Ovary (tissue), 9 donors: ENCODE results near the gene ATN1. TPM values are rescaled to one million over a fixed set of nuclear protein-coding genes. Genes with fewer than 3 reads are reported as not detected.
"Not testable (repeated sequence)": the region's sequence is repeated elsewhere in the genome, so short reads cannot be mapped to it uniquely, and the experiment has no call there.

Experiments
- DNase-seq, 5 donors: peaks; one replicate each; pipeline ENCODE4 v3.0.0-alpha.2; 2019 to 2020
- H3K27ac ChIP-seq, 2 donors: fragments of 200-600 bp; one replicate each; pipeline versions ENCODE4 v1.5.1 to v1.8.0; 2019 to 2022
- H3K27me3 ChIP-seq: fragments of 200-600 bp; one replicate; pipeline ENCODE4 v1.8.0; 2022
- H3K36me3 ChIP-seq: fragments of 200-600 bp; sonication (generic); one replicate; pipeline ENCODE4 v1.5.1; 2019
- H3K4me1 ChIP-seq: one replicate; pipeline ENCODE4 v1.8.1; 2013; ENCODE audit warnings: mild to moderate bottlenecking, moderate library complexity; ENCODE audit not compliant: insufficient read depth
- H3K4me3 ChIP-seq: fragments of 200-600 bp; sonication (generic); one replicate; pipeline ENCODE4 v1.5.1; 2017
- H3K9me3 ChIP-seq, 2 donors: fragments of 200-600 bp in 1 of 2; sonication (generic) in 1 of 2; one replicate each; pipeline versions ENCODE4 v1.5.1 to v1.8.1; 2013 to 2019; ENCODE audit warnings: mild to moderate bottlenecking in 1 of 2, moderate library complexity in 1 of 2
- CTCF ChIP-seq, 3 donors: fragments of 450-650 bp in 2 of 3; fragments of 200-600 bp in 1 of 3; IDR thresholded peaks; one replicate each; pipeline versions ENCODE4 v1.5.1 to v1.8.0; 2016 to 2022; ENCODE audit warnings: antibody characterized with exemption in 3 of 3, mild to moderate bottlenecking in 1 of 3
- EP300 ChIP-seq: sonication (generic); formaldehyde crosslinking; IDR thresholded peaks from one replicate; pipeline ENCODE4 v1.6.1; 2017; ENCODE audit warnings: antibody characterized with exemption
- POLR2A ChIP-seq: fragments of 450-650 bp; IDR thresholded peaks from one replicate; pipeline ENCODE4 v1.6.1; 2017; ENCODE audit warnings: antibody characterized with exemption, mild to moderate bottlenecking, moderate library complexity
- WGBS, 3 donors: extraction: QIAGEN DNeasy Blood & Tissue Kit in 1 of 3; methylation state at CpG; one replicate each; pipeline versions ENCODE4 v1.1.5 to v1.1.7; 2013 to 2017; 5-methylcytosine and 5-hydroxymethylcytosine counted together
- intact Hi-C, 4 donors: fragments of 100-400 bp; cut with DNase I; formaldehyde crosslinking; loops; one replicate each; pipeline versions ENCODE4 v1.11.0 to v1.15.1; 2022 to 2023
- polyA plus RNA-seq, 2 donors: library from polyadenylated mRNA; stranded (reverse); fragments of 200-250 nt in 1 of 2; fragments of 350-450 nt in 1 of 2; fragmentation: Illumina TruSeq in 1 of 2; extraction: RNeasy Lipid Tissue Mini Kit (QIAGEN cat#74804) in 1 of 2; gene quantifications; one replicate each; pipeline ENCODE4 v1.2.3, GENCODE V29; 2013 to 2014
- total RNA-seq, 7 donors: library from RNA; depleted of rRNA in 2 of 7; stranded (reverse); fragments of >200 nt in 2 of 7; fragmentation: NEBNext Ultra II Directional in 3 of 7; extraction: Animal tissue kit (Norgen Biotek cat#: 25700) in 3 of 7; gene quantifications; one replicate each; pipeline versions ENCODE4 v1.1.0 to v1.2.4, GENCODE V29; 2016 to 2023
- donor health status: DM: no; HTN: no; CAD: no; lungs with moderate emphysema.
- donor health status: DM: no; HTN: no; CAD: no.
- donor health status: Bipolar disorder and iron deficiency.
- donor health status: DM: yes; HTN: yes; CAD: no.
- donor health status: DM: no; HTN: no; CAD: no.
- donor health status: DM: yes; HTN: yes; CAD: no.

ATN1 gene
- total and polyA plus RNA-seq, 9 donors, result 41.6 to 324 (median 197) TPM

GRCh38 chr12:6884539-6884938 is 43.2 kb upstream of the ATN1 start:
- Histone ChIP-seq H3K36me3 (no peaks in the 10 kb centered on the region), H3K4me1 (no peaks in the 10 kb centered on the region), H3K4me3 (no peak overlapping the region), H3K9me3 (no peaks in the 10 kb centered on the region), H3K27ac (no peak overlapping the region), H3K27me3 (no peaks in the 10 kb centered on the region)
- DNase-seq, result no peak
- TF ChIP-seq EP300 (no peak), POLR2A (no peak), CTCF (IDR thresholded peaks at IDR 0.05) (no peak)
- 62 to 68% (median 65%) methylated on average over 22 of the region's 22 CpGs for WGBS, 3 donors
- intact Hi-C loops, result no loop called here

- H3K27ac ChIP-seq, H3K9me3 ChIP-seq, H3K27me3 ChIP-seq, H3K36me3 ChIP-seq, DNase-seq, H3K4me1 ChIP-seq, H3K4me3 ChIP-seq, intact Hi-C loops: not testable (repeated sequence)
- WGBS, 3 donors, result 77 to 82% (median 80%) methylated on average over 12 of the region's 15 CpGs
These were observed 41.4 kb upstream of the ATN1 start for GRCh38 chr12:6886206-6886999.

- H3K27me3 ChIP-seq, result no peaks in the 10 kb centered on the region
- intact Hi-C loops, result no loop called here
- H3K36me3 ChIP-seq, result no peaks in the 10 kb centered on the region
- 81 to 88% (median 83%) methylated on average over 8 of the region's 8 CpGs for WGBS, 3 donors
- DNase-seq, result no peak
- TF ChIP-seq POLR2A (no peak), CTCF (IDR thresholded peaks at IDR 0.05) (no peak), EP300 (no peak)
- peaks cover 2% of the 10 kb centered on the region for H3K4me1 ChIP-seq
- no peak overlapping the region for H3K4me3 ChIP-seq
- H3K27ac ChIP-seq, result no peak overlapping the region
- no peaks in the 10 kb centered on the region for H3K9me3 ChIP-seq
These were observed 40.3 kb upstream of the ATN1 start for GRCh38 chr12:6887460-6887859.

- no peak for TF ChIP-seq CTCF (IDR thresholded peaks at IDR 0.05)
- TF ChIP-seq POLR2A, result no peak
- TF ChIP-seq EP300, result no peak
These were observed 39.4 kb upstream of the ATN1 start for GRCh38 chr12:6888360-6888759.

GRCh38 chr12:6888794-6889193 is 39.0 kb upstream of the ATN1 start:
- peak in 1 of 5 donors; percentile 9 for DNase-seq
- H3K4me1 ChIP-seq, H3K9me3 ChIP-seq, H3K27me3 ChIP-seq, H3K4me3 ChIP-seq, H3K27ac ChIP-seq, H3K36me3 ChIP-seq, intact Hi-C loops: not testable (repeated sequence)
- WGBS, 3 donors, result 69 to 79% (median 71%) methylated on average over 7 of the region's 7 CpGs

More at GRCh38 chr12:6888360-6888759, 39.4 kb upstream of the ATN1 start:
- Histone ChIP-seq H3K9me3 (no peaks in the 10 kb centered on the region), H3K27ac (no peak overlapping the region), H3K4me3 (no peak overlapping the region), H3K4me1 (peaks cover 2% of the 10 kb centered on the region), H3K27me3 (no peaks in the 10 kb centered on the region), H3K36me3 (no peaks in the 10 kb centered on the region)
- intact Hi-C loops, result no loop called here
- DNase-seq, result no peak
- WGBS, 3 donors, result 85 to 98% (median 88%) methylated on average over 2 of the region's 2 CpGs

- not testable (repeated sequence) for H3K36me3 ChIP-seq, H3K9me3 ChIP-seq, H3K4me3 ChIP-seq, H3K27me3 ChIP-seq, H3K4me1 ChIP-seq
- intact Hi-C loops, result loop anchor here in 1 of 4 donors (2.0 to 5.0 kb wide), 2 partner anchors 17 to 573 kb away; partner anchors contain the start of gene SPSB2
- DNase-seq, result peak in 3 of 5 donors; percentile 50
- H3K27ac ChIP-seq, result peak overlapping the region in 1 of 2 donors; percentile 60
- WGBS, 3 donors, result 94 to 97% (median 95%) methylated on average over 21 of the region's 21 CpGs
These were observed 37.8 kb upstream of the ATN1 start for GRCh38 chr12:6889775-6890573.
